Tibial nerve (tissue), 4 donors: ENCODE data around the gene PCDHGA2.

Experiments
- EP300 ChIP-seq, 2 donors: sonication (generic); formaldehyde crosslinking; IDR thresholded peaks; one replicate each; pipeline ENCODE4 v1.6.1; 2017; ENCODE audit warnings: antibody characterized with exemption in 2 of 2, mild to moderate bottlenecking in 1 of 2
- TF ChIP-seq, protein P1 (sequence below), 5 experiments: fragments of 200-600 bp in 3 of 5; fragments of 450-650 bp in 2 of 5; sonication (generic) in 3 of 5; IDR thresholded peaks; one replicate each; pipeline ENCODE4 v1.5.1; 2016 to 2019; ENCODE audit warnings: antibody characterized with exemption in 5 of 5, mild to moderate bottlenecking in 3 of 5, moderate library complexity in 2 of 5

- TF ChIP-seq, protein P1, sequence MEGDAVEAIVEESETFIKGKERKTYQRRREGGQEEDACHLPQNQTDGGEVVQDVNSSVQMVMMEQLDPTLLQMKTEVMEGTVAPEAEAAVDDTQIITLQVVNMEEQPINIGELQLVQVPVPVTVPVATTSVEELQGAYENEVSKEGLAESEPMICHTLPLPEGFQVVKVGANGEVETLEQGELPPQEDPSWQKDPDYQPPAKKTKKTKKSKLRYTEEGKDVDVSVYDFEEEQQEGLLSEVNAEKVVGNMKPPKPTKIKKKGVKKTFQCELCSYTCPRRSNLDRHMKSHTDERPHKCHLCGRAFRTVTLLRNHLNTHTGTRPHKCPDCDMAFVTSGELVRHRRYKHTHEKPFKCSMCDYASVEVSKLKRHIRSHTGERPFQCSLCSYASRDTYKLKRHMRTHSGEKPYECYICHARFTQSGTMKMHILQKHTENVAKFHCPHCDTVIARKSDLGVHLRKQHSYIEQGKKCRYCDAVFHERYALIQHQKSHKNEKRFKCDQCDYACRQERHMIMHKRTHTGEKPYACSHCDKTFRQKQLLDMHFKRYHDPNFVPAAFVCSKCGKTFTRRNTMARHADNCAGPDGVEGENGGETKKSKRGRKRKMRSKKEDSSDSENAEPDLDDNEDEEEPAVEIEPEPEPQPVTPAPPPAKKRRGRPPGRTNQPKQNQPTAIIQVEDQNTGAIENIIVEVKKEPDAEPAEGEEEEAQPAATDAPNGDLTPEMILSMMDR (IDR thresholded peaks at IDR 0.05) = no peak
- no peak for TF ChIP-seq EP300 (IDR thresholded peaks at IDR 0.05)
Measured at GRCh38 chr5:141328231-141328630, 10.3 kb upstream of the PCDHGA2 start.
